Endothelial cell of umbilical vein (primary cell): ENCODE measurements around the gene FRK.

Source experiments
- CTCF ChIP-seq, 2 donors: IDR thresholded peaks; 1 replicate in 1 of 2; 2 replicates in 1 of 2; pipeline ENCODE4 v1.5.1; 2011; ENCODE audit warnings: low read length in 2 of 2, mild to moderate bottlenecking in 2 of 2, moderate library complexity in 2 of 2, control low read depth in 1 of 2, inconsistent platforms in 1 of 2, low read depth in 1 of 2; ENCODE audit not compliant: insufficient read depth in 1 of 2; ENCODE audit errors: extremely low read depth in 1 of 2
- EZH2 ChIP-seq: IDR thresholded peaks from 2 replicates; pipeline ENCODE4 v1.6.1; 2012; ENCODE audit warnings: borderline replicate concordance, low read depth, mild to moderate bottlenecking, moderate library complexity, low read length, inconsistent platforms; ENCODE audit not compliant: severe bottlenecking
- MAX ChIP-seq: IDR thresholded peaks from 2 replicates; pipeline ENCODE4 v1.6.1; 2011; ENCODE audit not compliant: insufficient read depth, insufficient read length
- MYC ChIP-seq: IDR thresholded peaks from one replicate; pipeline ENCODE4 v1.6.1; 2011; ENCODE audit warnings: mild to moderate bottlenecking, low read depth, low read length
- POLR2A ChIP-seq: IDR thresholded peaks from 2 replicates; pipeline ENCODE4 v1.6.1; 2012; ENCODE audit warnings: low read depth, mild to moderate bottlenecking, control low read depth, low read length
- POLR2AphosphoS5 ChIP-seq: IDR thresholded peaks from 2 replicates; pipeline ENCODE4 v1.6.1; 2012; ENCODE audit warnings: low read depth, mild to moderate bottlenecking, control low read depth, low read length, moderate library complexity; ENCODE audit not compliant: insufficient read depth

GRCh38 chr6:115891750-115892149 lies 168.9 kb downstream of the FRK start:
- no peak for TF ChIP-seq EZH2
- TF ChIP-seq POLR2A, result no peak
- TF ChIP-seq CTCF (IDR thresholded peaks at IDR 0.05; ENCODE audit: extremely low read depth in 1 of 2, insufficient read depth in 1 of 2, low read depth in 1 of 2, low read length in 2 of 2), result no peak
- TF ChIP-seq MYC, result no peak
- TF ChIP-seq POLR2AphosphoS5, result no peak
- TF ChIP-seq MAX, result no peak
